Limb (tissue), 2 donors: ENCODE data around the gene LRIG3.
"Not testable (repeated sequence)": the region's sequence is repeated elsewhere in the genome, so short reads cannot be mapped to it uniquely, and the experiment has no call there.

Experiments
- DNase-seq, 2 donors: peaks; one replicate each; pipeline ENCODE4 v3.0.0-alpha.2; 2016; ENCODE audit errors: extremely low spot score in 2 of 2

The LRIG3 gene

DNA sequence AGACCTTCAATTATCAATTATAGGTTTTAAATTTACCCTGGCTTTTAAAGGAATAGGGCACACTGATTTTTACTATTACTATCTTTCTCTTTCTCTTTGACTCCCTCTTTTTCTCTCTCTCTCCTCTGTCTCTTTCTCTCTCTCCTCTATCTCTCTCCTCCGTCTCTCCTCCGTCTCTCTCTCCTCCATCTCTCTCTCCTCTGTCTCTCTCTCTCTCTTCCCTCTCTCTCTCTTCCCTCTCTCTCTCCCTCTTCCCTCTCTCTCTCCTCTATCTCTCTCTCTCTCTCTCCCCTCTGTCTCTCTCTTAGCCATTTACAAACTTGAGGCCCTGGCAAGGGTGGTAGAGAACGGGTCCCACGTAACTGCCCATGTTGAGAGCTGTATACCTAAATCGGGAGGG is 62.3 kb downstream of the LRIG3 start:
- DNase-seq, result no peak

DNA sequence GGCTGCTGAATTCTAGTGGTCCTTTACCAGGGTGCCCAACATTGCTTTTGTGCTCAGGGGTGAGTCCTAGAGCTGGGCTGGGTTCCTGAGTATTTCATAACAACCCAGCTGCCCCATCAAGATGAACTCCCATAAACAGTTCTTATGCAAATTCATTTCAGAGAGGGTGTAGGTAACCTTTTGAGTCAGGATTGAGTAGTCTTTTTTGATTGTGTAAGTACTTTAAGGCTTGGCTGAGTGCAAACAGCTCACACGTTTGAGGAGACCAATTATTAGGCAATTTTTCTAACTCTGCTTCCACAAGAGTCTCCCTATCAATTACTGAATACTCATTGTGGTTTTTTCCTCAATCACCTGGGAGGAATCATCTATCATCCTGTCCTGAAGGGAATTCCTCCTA is 63.1 kb downstream of the LRIG3 start:
- not testable (repeated sequence) for DNase-seq

- DNase-seq, result not testable (repeated sequence)
Observed at GRCh38 chr12:58855630-58856029, 64.7 kb downstream of the LRIG3 start.

- no peak for DNase-seq
Observed at GRCh38 chr12:58850826-58851225, 69.5 kb downstream of the LRIG3 start.

GRCh38 chr12:58847901-58848600 is 72.3 kb downstream of the LRIG3 start:
- DNase-seq, result peak; percentile 56 to 83

- DNase-seq, result no peak
Observed at GRCh38 chr12:58844161-58844560, 76.1 kb downstream of the LRIG3 start.

DNA sequence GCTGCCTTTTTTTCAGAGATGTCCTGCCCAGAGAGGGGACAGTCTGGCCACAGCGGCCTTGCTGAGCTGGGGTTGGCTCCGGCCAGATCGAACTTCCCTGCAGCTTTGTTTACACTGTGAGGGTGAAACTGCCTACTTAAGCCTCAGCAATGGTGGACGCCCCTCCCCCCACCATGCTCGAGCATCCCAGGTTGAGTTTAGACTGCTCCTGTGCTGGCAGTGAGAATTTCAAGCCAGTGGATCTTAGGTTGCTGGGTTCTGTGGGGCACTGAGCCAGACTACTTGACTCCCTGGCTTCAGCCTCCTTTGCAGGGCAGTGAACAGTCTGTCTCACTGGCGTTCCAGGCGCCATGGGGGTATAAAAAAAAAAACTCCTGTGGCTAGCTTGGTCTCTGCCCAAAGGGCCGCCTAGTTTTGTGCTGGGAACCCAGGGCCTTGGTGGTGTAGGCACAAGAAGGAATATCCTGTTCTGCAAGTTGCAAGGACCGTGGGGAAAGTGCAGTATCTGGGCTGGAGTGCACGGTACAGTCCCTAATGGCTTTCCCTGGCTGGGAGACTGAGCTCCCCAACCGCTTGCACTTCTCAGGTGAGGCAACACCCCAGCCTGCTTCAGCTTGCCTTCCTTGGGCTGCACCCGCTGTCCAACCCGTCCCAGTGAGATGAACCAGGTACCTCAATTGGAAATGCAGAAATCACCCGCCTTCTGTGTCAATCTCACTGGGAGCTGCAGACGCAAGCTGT is 79.1 kb downstream of the LRIG3 start:
- no peak for DNase-seq

- DNase-seq, result no peak
Observed at GRCh38 chr12:58833853-58834252, 86.5 kb downstream of the LRIG3 start.

DNA sequence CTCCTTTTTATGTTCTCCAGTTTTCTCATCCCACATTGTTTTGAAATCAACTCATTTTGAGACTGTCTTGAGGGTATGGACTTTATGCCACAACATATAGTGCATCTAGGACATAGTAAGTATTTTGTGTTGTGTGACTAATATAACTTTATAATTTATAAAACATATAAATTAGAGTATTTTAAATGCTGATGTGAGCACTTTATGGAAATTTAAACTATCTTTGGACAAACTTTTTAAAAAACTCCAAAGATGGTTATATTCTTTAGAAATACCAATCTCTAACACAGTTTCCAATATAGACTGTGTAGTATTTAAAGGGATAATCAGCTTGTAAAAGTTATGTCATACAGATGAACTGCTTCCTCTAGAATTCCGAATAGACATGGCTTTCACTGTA is 87.4 kb downstream of the LRIG3 start:
- DNase-seq, result no peak
